HEK293 (cell line): ENCODE measurements around the gene KLHL29.

Experiments used
- CTCF ChIA-PET: fragments of 350-600 bp; formaldehyde crosslinking; extraction: SDS; loops from one replicate; lab custom pipeline; 2021; ENCODE audit warnings: antibody characterized with exemption; lab: Yijun Ruan, JAX
- POLR2A ChIA-PET: fragments of 300-600 bp; formaldehyde crosslinking; extraction: SDS; loops from one replicate; lab custom pipeline; 2020; ENCODE audit warnings: antibody characterized with exemption, inconsistent platforms; lab: Yijun Ruan, JAX
- H3K27ac ChIP-seq: fragments of 200-500 bp; sonication (Bioruptor generic); 2 replicates; pipeline ENCODE4 v1.5.1; 2014; ENCODE audit warnings: low read depth, low read length, control low read depth, inconsistent platforms; ENCODE audit errors: extremely low read depth
- H3K36me3 ChIP-seq, 2 experiments: fragments of 200-500 bp in 1 of 2; sonication (Bioruptor generic) in 1 of 2; 1 replicate in 1 of 2; 2 replicates in 1 of 2; pipeline ENCODE4 v1.5.1; 2014 to 2017; ENCODE audit warnings: inconsistent platforms in 2 of 2, low read length in 2 of 2; ENCODE audit not compliant: control insufficient read depth in 2 of 2, insufficient read depth in 1 of 2
- H3K4me1 ChIP-seq: fragments of 200-500 bp; sonication (Bioruptor generic); 2 replicates; pipeline ENCODE4 v1.5.1; 2014; ENCODE audit warnings: mild to moderate bottlenecking, low read length, inconsistent platforms; ENCODE audit not compliant: control insufficient read depth, insufficient read depth
- H3K4me3 ChIP-seq: 2 replicates; pipeline ENCODE4 v1.5.1; 2011; ENCODE audit warnings: low read depth, mild to moderate bottlenecking, control low read depth, low read length, moderate library complexity
- H3K9me3 ChIP-seq: fragments of 200-500 bp; sonication (Bioruptor generic); 2 replicates; pipeline ENCODE4 v1.5.1; 2014; ENCODE audit warnings: low read depth, low read length, inconsistent platforms; ENCODE audit not compliant: control insufficient read depth, insufficient read depth
- BCL11B ChIP-seq: fragments of 450-650 bp; formaldehyde crosslinking; IDR thresholded peaks from 2 replicates; pipeline ENCODE4 v1.5.1; 2016; ENCODE audit warnings: low read depth, missing biosample characterization, missing genetic modification characterization
- GLI2 ChIP-seq: fragments of 450-650 bp; formaldehyde crosslinking; IDR thresholded peaks from 2 replicates; pipeline ENCODE4; 2017; ENCODE audit warnings: missing biosample characterization, missing genetic modification characterization, low read depth, borderline replicate concordance
- KLF1 ChIP-seq: fragments of 450-650 bp; formaldehyde crosslinking; IDR thresholded peaks from 2 replicates; pipeline ENCODE4 v1.5.1; 2016; ENCODE audit warnings: missing biosample characterization, missing genetic modification characterization
- MZF1 ChIP-seq: fragments of 450-650 bp; formaldehyde crosslinking; IDR thresholded peaks from 2 replicates; pipeline ENCODE4 v1.5.1; 2017; ENCODE audit warnings: missing biosample characterization, missing genetic modification characterization, borderline replicate concordance
- ZBTB48 ChIP-seq: fragments of 450-650 bp; formaldehyde crosslinking; IDR thresholded peaks from 2 replicates; pipeline ENCODE4 v1.5.1; 2016; ENCODE audit warnings: missing biosample characterization, missing genetic modification characterization
- ZNF10 ChIP-seq: fragments of 450-650 bp; formaldehyde crosslinking; IDR thresholded peaks from 2 replicates; pipeline ENCODE4 v1.5.1; 2017; ENCODE audit warnings: missing biosample characterization, missing genetic modification characterization
- ZNF114 ChIP-seq: fragments of 450-650 bp; formaldehyde crosslinking; IDR thresholded peaks from 2 replicates; pipeline ENCODE4 v1.5.0; 2017; ENCODE audit warnings: missing biosample characterization, missing genetic modification characterization
- ZNF140 ChIP-seq: fragments of 450-650 bp; formaldehyde crosslinking; IDR thresholded peaks from 2 replicates; pipeline ENCODE4 v1.5.1; 2016; ENCODE audit warnings: missing biosample characterization, missing genetic modification characterization
- ZNF148 ChIP-seq: fragments of 450-650 bp; formaldehyde crosslinking; IDR thresholded peaks from 2 replicates; pipeline ENCODE4 v1.5.0; 2017; ENCODE audit warnings: missing biosample characterization, missing genetic modification characterization, borderline replicate concordance
- ZNF19 ChIP-seq: fragments of 450-650 bp; formaldehyde crosslinking; IDR thresholded peaks from 2 replicates; pipeline ENCODE4; 2016; ENCODE audit warnings: missing biosample characterization, missing genetic modification characterization, low read depth
- ZNF266 ChIP-seq: fragments of 450-650 bp; formaldehyde crosslinking; IDR thresholded peaks from 2 replicates; pipeline ENCODE4 v1.5.1; 2016; ENCODE audit warnings: missing biosample characterization, missing genetic modification characterization, low read depth
- ZNF292 ChIP-seq: fragments of 450-650 bp; formaldehyde crosslinking; IDR thresholded peaks from 2 replicates; pipeline ENCODE4 v1.5.1; 2016; ENCODE audit warnings: low read depth, missing biosample characterization, missing genetic modification characterization, borderline replicate concordance
- ZNF341 ChIP-seq: fragments of 450-650 bp; formaldehyde crosslinking; IDR thresholded peaks from 2 replicates; pipeline ENCODE4; 2016; ENCODE audit warnings: low read depth, missing biosample characterization, missing genetic modification characterization
- ZNF354C ChIP-seq: fragments of 450-650 bp; formaldehyde crosslinking; IDR thresholded peaks from 2 replicates; pipeline ENCODE4 v1.5.1; 2016; ENCODE audit warnings: missing biosample characterization, missing genetic modification characterization, low read depth, borderline replicate concordance
- ZNF398 ChIP-seq: fragments of 450-650 bp; formaldehyde crosslinking; IDR thresholded peaks from 2 replicates; pipeline ENCODE4 v1.5.1; 2017; ENCODE audit warnings: missing biosample characterization, missing genetic modification characterization
- ZNF473 ChIP-seq: fragments of 450-650 bp; formaldehyde crosslinking; IDR thresholded peaks from 2 replicates; pipeline ENCODE4 v1.5.1; 2017; ENCODE audit warnings: missing biosample characterization, missing genetic modification characterization
- ZNF558 ChIP-seq: fragments of 450-650 bp; formaldehyde crosslinking; IDR thresholded peaks from 2 replicates; pipeline ENCODE4 v1.5.1; 2016; ENCODE audit warnings: missing biosample characterization, missing genetic modification characterization
- ZNF560 ChIP-seq: fragments of 450-650 bp; formaldehyde crosslinking; IDR thresholded peaks from 2 replicates; pipeline ENCODE4 v1.5.1; 2017; ENCODE audit warnings: missing biosample characterization, missing genetic modification characterization, borderline replicate concordance
- ZNF585B ChIP-seq: fragments of 450-650 bp; formaldehyde crosslinking; IDR thresholded peaks from 2 replicates; pipeline ENCODE4 v1.5.1; 2016; ENCODE audit warnings: missing biosample characterization, missing genetic modification characterization
- ZNF654 ChIP-seq: fragments of 450-650 bp; formaldehyde crosslinking; IDR thresholded peaks from 2 replicates; pipeline ENCODE4 v1.5.1; 2016; ENCODE audit warnings: low read depth, missing biosample characterization, missing genetic modification characterization
- ZNF664 ChIP-seq: fragments of 450-650 bp; formaldehyde crosslinking; IDR thresholded peaks from 2 replicates; pipeline ENCODE4 v1.5.1; 2016; ENCODE audit warnings: missing biosample characterization, missing genetic modification characterization
- TF ChIP-seq, protein P1 (sequence below): fragments of 450-650 bp; formaldehyde crosslinking; IDR thresholded peaks from 2 replicates; pipeline ENCODE4 v1.5.1; 2017; ENCODE audit warnings: missing biosample characterization, missing genetic modification characterization
- TF ChIP-seq, protein P2 (sequence below): fragments of 450-650 bp; formaldehyde crosslinking; IDR thresholded peaks from 2 replicates; pipeline ENCODE4 v1.5.1; 2016; ENCODE audit warnings: missing biosample characterization, missing genetic modification characterization

Gene KLHL29

GRCh38 chr2:23542230-23542789 lies 157.3 kb downstream of the KLHL29 start:
- Histone ChIP-seq H3K27ac (no peak overlapping the region), H3K4me3 (no peak overlapping the region), H3K9me3 (no peaks in the 10 kb centered on the region), H3K36me3 (no peaks in the 10 kb centered on the region), H3K4me1 (peaks cover 4% of the 10 kb centered on the region)
- ChIA-PET CTCF (interaction anchor here (0.6 kb wide), 1 partner anchor 620 kb away, joined by 3 read pairs; no protein-coding TSS in a partner anchor), POLR2A (no interaction called here)
- TF ChIP-seq KLF1 (tag by site-specific recombination) (no peak), ZNF140 (no peak), ZNF148 (tag by site-specific recombination) (no peak), MZF1 (no peak), ZNF473 (tag by site-specific recombination) (no peak), ZNF654 (tag by site-specific recombination) (no peak), BCL11B (tag by site-specific recombination) (no peak), ZNF664 (tag by site-specific recombination) (no peak)
- TF ChIP-seq, protein P1, sequence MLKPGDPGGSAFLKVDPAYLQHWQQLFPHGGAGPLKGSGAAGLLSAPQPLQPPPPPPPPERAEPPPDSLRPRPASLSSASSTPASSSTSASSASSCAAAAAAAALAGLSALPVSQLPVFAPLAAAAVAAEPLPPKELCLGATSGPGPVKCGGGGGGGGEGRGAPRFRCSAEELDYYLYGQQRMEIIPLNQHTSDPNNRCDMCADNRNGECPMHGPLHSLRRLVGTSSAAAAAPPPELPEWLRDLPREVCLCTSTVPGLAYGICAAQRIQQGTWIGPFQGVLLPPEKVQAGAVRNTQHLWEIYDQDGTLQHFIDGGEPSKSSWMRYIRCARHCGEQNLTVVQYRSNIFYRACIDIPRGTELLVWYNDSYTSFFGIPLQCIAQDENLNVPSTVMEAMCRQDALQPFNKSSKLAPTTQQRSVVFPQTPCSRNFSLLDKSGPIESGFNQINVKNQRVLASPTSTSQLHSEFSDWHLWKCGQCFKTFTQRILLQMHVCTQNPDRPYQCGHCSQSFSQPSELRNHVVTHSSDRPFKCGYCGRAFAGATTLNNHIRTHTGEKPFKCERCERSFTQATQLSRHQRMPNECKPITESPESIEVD (tag by site-specific recombination) = no peak

- TF ChIP-seq ZNF585B = no peak
- TF ChIP-seq ZNF560 (tag by site-specific recombination) = no peak
- no peak for TF ChIP-seq ZNF266 (tag by site-specific recombination)
- TF ChIP-seq ZNF292 = no peak
- TF ChIP-seq ZNF341 (tag by site-specific recombination) = no peak
- Histone ChIP-seq H3K4me3 (no peak overlapping the region), H3K27ac (no peak overlapping the region), H3K36me3 (no peaks in the 10 kb centered on the region), H3K4me1 (peaks cover 4% of the 10 kb centered on the region), H3K9me3 (no peaks in the 10 kb centered on the region)
- CTCF ChIA-PET = no interaction called here
- POLR2A ChIA-PET = no interaction called here
These were observed 158.3 kb downstream of the KLHL29 start for GRCh38 chr2:23543302-23543701.

GRCh38 chr2:23543728-23544127 lies 158.7 kb downstream of the KLHL29 start:
- no peak overlapping the region for H3K4me3 ChIP-seq
- no peaks in the 10 kb centered on the region for H3K36me3 ChIP-seq
- POLR2A ChIA-PET = no interaction called here
- H3K4me1 ChIP-seq = peaks cover 8% of the 10 kb centered on the region
- no peaks in the 10 kb centered on the region for H3K9me3 ChIP-seq
- no peak overlapping the region for H3K27ac ChIP-seq
- CTCF ChIA-PET = no interaction called here
- no peak for TF ChIP-seq ZNF140
- TF ChIP-seq ZNF398 (tag by site-specific recombination) = no peak
- no peak for TF ChIP-seq ZNF19 (tag by site-specific recombination)
- no peak for TF ChIP-seq ZNF354C
- TF ChIP-seq, protein P2, sequence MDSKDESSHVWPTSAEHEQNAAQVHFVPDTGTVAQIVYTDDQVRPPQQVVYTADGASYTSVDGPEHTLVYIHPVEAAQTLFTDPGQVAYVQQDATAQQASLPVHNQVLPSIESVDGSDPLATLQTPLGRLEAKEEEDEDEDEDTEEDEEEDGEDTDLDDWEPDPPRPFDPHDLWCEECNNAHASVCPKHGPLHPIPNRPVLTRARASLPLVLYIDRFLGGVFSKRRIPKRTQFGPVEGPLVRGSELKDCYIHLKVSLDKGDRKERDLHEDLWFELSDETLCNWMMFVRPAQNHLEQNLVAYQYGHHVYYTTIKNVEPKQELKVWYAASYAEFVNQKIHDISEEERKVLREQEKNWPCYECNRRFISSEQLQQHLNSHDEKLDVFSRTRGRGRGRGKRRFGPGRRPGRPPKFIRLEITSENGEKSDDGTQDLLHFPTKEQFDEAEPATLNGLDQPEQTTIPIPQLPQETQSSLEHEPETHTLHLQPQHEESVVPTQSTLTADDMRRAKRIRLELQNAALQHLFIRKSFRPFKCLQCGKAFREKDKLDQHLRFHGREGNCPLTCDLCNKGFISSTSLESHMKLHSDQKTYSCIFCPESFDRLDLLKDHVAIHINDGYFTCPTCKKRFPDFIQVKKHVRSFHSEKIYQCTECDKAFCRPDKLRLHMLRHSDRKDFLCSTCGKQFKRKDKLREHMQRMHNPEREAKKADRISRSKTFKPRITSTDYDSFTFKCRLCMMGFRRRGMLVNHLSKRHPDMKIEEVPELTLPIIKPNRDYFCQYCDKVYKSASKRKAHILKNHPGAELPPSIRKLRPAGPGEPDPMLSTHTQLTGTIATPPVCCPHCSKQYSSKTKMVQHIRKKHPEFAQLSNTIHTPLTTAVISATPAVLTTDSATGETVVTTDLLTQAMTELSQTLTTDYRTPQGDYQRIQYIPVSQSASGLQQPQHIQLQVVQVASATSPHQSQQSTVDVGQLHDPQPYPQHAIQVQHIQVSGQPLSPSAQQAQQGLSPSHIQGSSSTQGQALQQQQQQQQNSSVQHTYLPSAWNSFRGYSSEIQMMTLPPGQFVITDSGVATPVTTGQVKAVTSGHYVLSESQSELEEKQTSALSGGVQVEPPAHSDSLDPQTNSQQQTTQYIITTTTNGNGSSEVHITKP (tag by site-specific recombination) = no peak
- no peak for TF ChIP-seq ZNF558 (tag by site-specific recombination)
- no peak for TF ChIP-seq ZNF114 (tag by site-specific recombination)
- no peak for TF ChIP-seq ZNF10 (tag by site-specific recombination)
- TF ChIP-seq ZNF292 = no peak
- no peak for TF ChIP-seq ZBTB48 (tag by site-specific recombination)
- no peak for TF ChIP-seq GLI2
